GM06990 (cell line): ENCODE measurements around the gene TRMT61A.
A peak's percentile ranks its signal among the peaks of the same experiment; 100 is the strongest.
"Not testable (repeated sequence)": the region's sequence is repeated elsewhere in the genome, so short reads cannot be mapped to it uniquely, and the experiment has no call there.

Experiments
- DNase-seq: peaks from one replicate; pipeline ENCODE4 v3.0.0-alpha.2; 2011; ENCODE audit not compliant: insufficient read length; ENCODE audit errors: extremely low read depth
- H3K27me3 ChIP-seq: replicated peaks from 2 replicates; pipeline ENCODE4 v1.6.0; 2011; ENCODE audit warnings: low read length; ENCODE audit not compliant: control insufficient read depth, insufficient read depth
- H3K36me3 ChIP-seq: 2 replicates; pipeline ENCODE4 v1.5.1; 2011; ENCODE audit warnings: low read length; ENCODE audit not compliant: control insufficient read depth, insufficient read depth
- H3K4me3 ChIP-seq: replicated peaks from 2 replicates; pipeline ENCODE4 v1.5.1; 2011; ENCODE audit warnings: low read depth, mild to moderate bottlenecking, control low read depth, low read length
- CTCF ChIP-seq: IDR thresholded peaks from 2 replicates; pipeline ENCODE4 v1.5.1; 2011; ENCODE audit warnings: low read length, control low read depth, mild to moderate bottlenecking, inconsistent platforms; ENCODE audit not compliant: insufficient read depth, poor library complexity, severe bottlenecking

Gene TRMT61A

GRCh38 chr14:103522649-103523574 is 6.1 kb upstream of the TRMT61A start, which contains the start of gene CKB:
TSS of gene CKB (minus strand) at chr14:103522830. CDS start at chr14:103522493, 337 bp downstream.
- peak; percentile 17 for DNase-seq
- TF ChIP-seq CTCF, result no peak
- peak within 1 kb of the TSS; percentile 46 for H3K4me3 ChIP-seq
- no peaks in the 10 kb centered on the region; the same call in 1 of the 2 replicates for H3K27me3 ChIP-seq
- H3K36me3 ChIP-seq, result no peaks in the 10 kb centered on the region

- Histone ChIP-seq H3K27me3 (no peaks in the 10 kb centered on the region; the same call in 1 of the 2 replicates), H3K4me3 (no peak overlapping the region), H3K36me3 (no peaks in the 10 kb centered on the region)
- no peak for DNase-seq
- TF ChIP-seq CTCF, result no peak
Measured at GRCh38 chr14:103523575-103523954, 5.4 kb upstream of the TRMT61A start.

DNA sequence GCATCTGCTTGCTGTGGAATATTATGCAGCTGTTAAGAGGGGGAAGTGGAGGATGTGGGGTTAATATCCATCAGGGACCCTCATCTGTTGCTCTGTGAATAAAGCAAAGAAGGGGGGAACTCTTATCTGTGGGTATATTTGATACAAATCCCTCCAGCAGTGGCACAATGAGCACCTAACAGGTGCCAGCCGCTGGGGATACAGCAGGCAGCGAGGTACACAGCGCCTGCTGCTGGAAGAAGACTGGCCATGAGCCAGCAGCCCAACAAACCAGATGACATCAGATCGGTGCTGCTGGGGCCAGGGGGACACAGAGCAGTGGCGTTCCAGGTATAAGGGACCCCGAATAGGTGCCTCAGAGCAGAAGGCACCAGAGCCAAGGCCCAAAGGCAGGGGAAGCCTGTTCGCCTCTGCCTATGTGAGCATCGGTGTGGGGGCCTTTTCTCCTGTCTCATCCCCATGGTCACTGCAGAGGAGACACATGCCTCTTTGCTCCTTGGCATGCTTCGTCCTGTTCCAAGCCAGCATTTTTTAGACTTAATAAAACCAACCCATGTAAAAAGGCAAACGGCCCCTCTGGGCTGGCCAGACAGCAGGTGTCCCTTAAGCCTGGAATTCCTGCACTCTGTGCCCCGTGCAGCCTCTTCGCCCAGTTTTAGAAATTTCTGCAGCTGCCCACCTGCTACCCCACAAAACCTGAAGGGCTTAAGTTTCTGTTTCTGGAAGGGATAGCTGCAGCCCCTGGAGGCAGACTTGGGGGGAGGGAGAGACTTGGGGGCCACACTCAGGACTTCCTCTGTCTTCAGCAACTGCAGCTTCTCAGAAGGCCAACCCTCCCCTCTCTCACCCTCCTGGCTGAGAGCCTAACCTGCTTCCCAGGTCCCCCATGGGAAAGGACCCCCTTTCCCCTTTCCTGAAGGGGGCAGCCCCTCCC is 4.7 kb upstream of the TRMT61A start:
- no peaks in the 10 kb centered on the region for H3K36me3 ChIP-seq
- no peak overlapping the region for H3K4me3 ChIP-seq
- no peaks in the 10 kb centered on the region; the same call in 1 of the 2 replicates for H3K27me3 ChIP-seq
- DNase-seq, result no peak
- TF ChIP-seq CTCF, result peak; percentile 11

GRCh38 chr14:103525430-103526246 is 3.4 kb upstream of the TRMT61A start:
- not testable (repeated sequence) for DNase-seq, H3K27me3 ChIP-seq

DNA sequence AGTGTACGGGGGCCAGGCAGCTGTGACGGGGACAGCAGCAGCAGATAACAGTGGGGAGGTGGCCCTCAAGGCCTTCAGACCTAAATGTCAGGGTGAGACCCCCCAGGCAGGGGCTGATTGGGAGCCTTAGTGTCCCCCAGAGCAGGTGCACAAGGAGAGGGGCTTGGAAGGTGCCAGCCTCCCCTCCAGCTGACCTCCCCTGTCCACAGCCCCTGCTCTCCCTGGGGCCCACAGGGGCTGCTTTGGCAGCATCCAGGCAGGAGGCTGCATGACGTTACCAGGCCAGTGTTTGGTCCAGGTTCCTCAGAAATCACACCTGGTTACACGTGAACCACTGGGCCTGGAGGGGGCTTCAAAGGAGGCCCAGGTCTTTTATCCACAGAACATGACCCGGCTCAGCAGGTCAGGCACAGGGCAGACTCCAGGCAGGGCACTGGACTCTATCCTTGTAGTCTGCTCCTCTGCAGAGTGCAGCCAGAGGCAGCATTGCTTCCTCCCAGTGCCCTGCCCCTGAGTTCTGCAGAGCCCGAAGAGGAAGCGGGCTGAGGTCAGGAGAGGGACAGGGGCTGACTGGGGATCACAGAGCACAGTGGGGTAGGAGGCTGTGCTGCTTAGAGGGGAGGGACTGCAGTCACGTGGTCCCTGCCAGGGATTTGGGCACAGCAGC is 2.6 kb upstream of the TRMT61A start:
- no peaks in the 10 kb centered on the region; the same call in 1 of the 2 replicates for H3K27me3 ChIP-seq
- DNase-seq, result no peak
- TF ChIP-seq CTCF, result no peak
- H3K36me3 ChIP-seq, result no peaks in the 10 kb centered on the region; the same call in 1 of the 2 replicates
- H3K4me3 ChIP-seq, result no peak overlapping the region

More at GRCh38 chr14:103525430-103526246, 3.4 kb upstream of the TRMT61A start:
- H3K36me3 ChIP-seq, H3K4me3 ChIP-seq: not testable (repeated sequence)
